Osteoblast (primary cell): ENCODE measurements around the gene NMNAT2. TPM values are rescaled to one million over a fixed set of nuclear protein-coding genes. Genes with fewer than 3 reads are reported as not detected.

Experiments used
- DNase-seq: peaks from one replicate; pipeline ENCODE4 v3.0.0; 2011; ENCODE audit warnings: low spot score, mixed read lengths; ENCODE audit not compliant: insufficient read length; ENCODE audit errors: missing footprints
- H2AFZ ChIP-seq: 2 replicates; pipeline ENCODE4 v1.6.0; 2011; ENCODE audit warnings: mild to moderate bottlenecking, low read length
- H3K27ac ChIP-seq: 2 replicates; pipeline ENCODE4 v1.5.1; 2011; ENCODE audit warnings: mild to moderate bottlenecking, low read depth, low read length, moderate library complexity
- H3K27me3 ChIP-seq: 2 replicates; pipeline ENCODE4 v1.6.0; 2012; ENCODE audit warnings: mild to moderate bottlenecking, control low read depth, inconsistent platforms, low read length, moderate library complexity; ENCODE audit not compliant: insufficient read depth
- H3K36me3 ChIP-seq: 2 replicates; pipeline ENCODE4 v1.5.1; 2011; ENCODE audit warnings: mild to moderate bottlenecking, low read length, control low read depth, moderate library complexity; ENCODE audit not compliant: insufficient read depth
- H3K4me1 ChIP-seq: 2 replicates; pipeline ENCODE4 v1.5.1; 2011; ENCODE audit warnings: mild to moderate bottlenecking, low read length, control low read depth, moderate library complexity; ENCODE audit not compliant: insufficient read depth
- H3K4me2 ChIP-seq: 2 replicates; pipeline ENCODE4 v1.6.0; 2011; ENCODE audit warnings: mild to moderate bottlenecking, low read length; ENCODE audit not compliant: insufficient read depth
- H3K4me3 ChIP-seq: fragments of 200-600 bp; sonication (generic); 3 replicates; pipeline ENCODE4 v1.5.1; 2012; ENCODE audit warnings: mild to moderate bottlenecking, low read length, inconsistent platforms; ENCODE audit not compliant: insufficient read depth
- H3K79me2 ChIP-seq: 2 replicates; pipeline ENCODE4 v1.6.0; 2012; ENCODE audit warnings: mild to moderate bottlenecking, low read length, control low read depth, inconsistent platforms; ENCODE audit not compliant: insufficient read depth
- H3K9me3 ChIP-seq: 2 replicates; pipeline ENCODE4 v1.5.1; 2011; ENCODE audit warnings: low read depth, low read length, control low read depth
- H4K20me1 ChIP-seq: 2 replicates; pipeline ENCODE4 v1.6.0; 2012; ENCODE audit warnings: mild to moderate bottlenecking, low read length, control low read depth; ENCODE audit not compliant: insufficient read depth
- CTCF ChIP-seq: IDR thresholded peaks from 2 replicates; pipeline ENCODE4 v1.5.1; 2011; ENCODE audit warnings: mild to moderate bottlenecking, low read depth, low read length, moderate library complexity; ENCODE audit errors: extremely low read depth
- total RNA-seq: library from RNA; depleted of rRNA; stranded (reverse); fragments of >200 nt; gene quantifications from 2 replicates; pipeline ENCODE4 v1.2.3, GENCODE V29; 2012

Gene NMNAT2
- total RNA-seq, 1 donor = 2.5 TPM

GRCh38 chr1:183200451-183200850 is 217.7 kb downstream of the NMNAT2 start:
- Histone ChIP-seq H3K4me2 (no peak overlapping the region), H3K36me3 (no peaks in the 10 kb centered on the region), H2AFZ (no peak overlapping the region), H3K27me3 (no peaks in the 10 kb centered on the region), H3K4me1 (peaks cover 12% of the 10 kb centered on the region), H3K27ac (no peak overlapping the region), H3K4me3 (no peak overlapping the region), H4K20me1 (no peaks in the 10 kb centered on the region), H3K79me2 (no peaks in the 10 kb centered on the region), H3K9me3 (no peaks in the 10 kb centered on the region)
- no peak for TF ChIP-seq CTCF
- no peak for DNase-seq

- peaks cover 16% of the 10 kb centered on the region for H3K4me1 ChIP-seq
- DNase-seq = no peak
- H3K27ac ChIP-seq = no peak overlapping the region
- H4K20me1 ChIP-seq = no peaks in the 10 kb centered on the region
- TF ChIP-seq CTCF = no peak
- H3K27me3 ChIP-seq = no peaks in the 10 kb centered on the region
- H3K9me3 ChIP-seq = no peaks in the 10 kb centered on the region
- H3K79me2 ChIP-seq = no peaks in the 10 kb centered on the region
- no peak overlapping the region for H3K4me3 ChIP-seq
- no peaks in the 10 kb centered on the region for H3K36me3 ChIP-seq
- no peak overlapping the region for H2AFZ ChIP-seq
- H3K4me2 ChIP-seq = no peak overlapping the region
Measured at GRCh38 chr1:183199304-183199703, 218.9 kb downstream of the NMNAT2 start.

- no peaks in the 10 kb centered on the region for H4K20me1 ChIP-seq
Measured at GRCh38 chr1:183198463-183198862, 219.7 kb downstream of the NMNAT2 start.

More at GRCh38 chr1:183198463-183198862, 219.7 kb downstream of the NMNAT2 start:
- no peak overlapping the region for H2AFZ ChIP-seq
- peak; percentile 80 for DNase-seq
- no peaks in the 10 kb centered on the region for H3K36me3 ChIP-seq
- H3K4me1 ChIP-seq = peaks cover 16% of the 10 kb centered on the region
- no peaks in the 10 kb centered on the region for H3K79me2 ChIP-seq
- peak overlapping the region; percentile 85 for H3K27ac ChIP-seq
- H3K27me3 ChIP-seq = no peaks in the 10 kb centered on the region
- H3K4me3 ChIP-seq = no peak overlapping the region
- H3K9me3 ChIP-seq = no peaks in the 10 kb centered on the region
- H3K4me2 ChIP-seq = peak overlapping the region; percentile 36
- TF ChIP-seq CTCF = no peak

Other genes starting within 250 kb of the NMNAT2 start
- gene LAMC2, start 232.1 kb downstream of the NMNAT2 start, total RNA-seq = 3.3 and 3.5 TPM in 2 replicates
- 25.0 TPM in 2 replicates for gene SMG7, start 54.1 kb upstream of the NMNAT2 start, total RNA-seq
- 0.88 and 2.2 TPM in 2 replicates for gene NCF2, start 172.1 kb upstream of the NMNAT2 start, total RNA-seq
- gene ARPC5, start 217.4 kb upstream of the NMNAT2 start, total RNA-seq = 156 and 157 TPM in 2 replicates
- under 0.01 TPM in 1 of 2 replicates, not detected in the other for gene APOBEC4, start 234.9 kb upstream of the NMNAT2 start, total RNA-seq